ENCODE data around the gene NR6A1.

The NR6A1 gene

DNA sequence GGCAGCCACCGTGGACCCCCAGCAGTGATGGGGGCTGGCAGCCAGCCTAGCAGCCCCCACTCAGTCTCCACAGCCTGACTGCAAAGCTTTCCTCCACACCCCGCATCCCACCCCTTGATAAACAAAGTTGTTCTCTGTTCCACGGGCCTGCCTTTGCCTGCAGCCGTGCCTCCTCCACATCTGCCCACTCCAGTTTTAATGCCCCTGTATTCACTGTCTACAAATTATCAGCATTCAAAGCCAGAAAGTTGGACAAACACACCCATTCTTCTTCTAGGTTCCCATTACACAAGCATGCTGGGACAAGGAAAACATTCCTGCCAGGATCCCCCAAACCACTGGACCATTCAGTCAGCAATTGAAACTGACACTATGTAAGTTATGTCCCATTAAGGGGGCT, 240.9 kb downstream of the NR6A1 start:
- no peak overlapping the region for H3K4me3 ChIP-seq (ENCODE audit: low read depth, low read length)
- TF ChIP-seq CTCF (IDR thresholded peaks at IDR 0.05; ENCODE audit: low read depth, low read length): no peak

DNA sequence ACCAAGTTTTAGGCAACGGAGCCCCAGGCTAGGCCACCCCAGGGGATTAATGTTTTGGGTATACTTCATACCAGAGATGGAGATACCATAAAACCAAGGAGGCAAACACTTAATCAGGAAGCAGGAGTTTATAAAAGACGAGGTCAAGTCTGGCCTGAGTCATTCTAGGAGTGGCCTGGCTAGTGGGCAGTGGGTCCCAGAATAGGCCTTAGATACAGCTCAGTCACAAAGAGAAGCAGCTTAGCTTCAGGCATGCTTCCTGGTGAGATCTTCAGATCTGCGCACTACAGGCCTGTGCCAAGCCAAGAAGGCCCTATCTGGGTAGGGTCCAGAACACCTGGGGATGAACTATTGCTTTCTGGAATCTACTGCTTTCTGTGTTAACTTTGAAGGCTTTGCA, 243.3 kb downstream of the NR6A1 start:
- TF ChIP-seq CTCF (IDR thresholded peaks at IDR 0.05; ENCODE audit: low read depth, low read length): no peak
- no peak overlapping the region for H3K4me3 ChIP-seq (ENCODE audit: low read depth, low read length)

DNA sequence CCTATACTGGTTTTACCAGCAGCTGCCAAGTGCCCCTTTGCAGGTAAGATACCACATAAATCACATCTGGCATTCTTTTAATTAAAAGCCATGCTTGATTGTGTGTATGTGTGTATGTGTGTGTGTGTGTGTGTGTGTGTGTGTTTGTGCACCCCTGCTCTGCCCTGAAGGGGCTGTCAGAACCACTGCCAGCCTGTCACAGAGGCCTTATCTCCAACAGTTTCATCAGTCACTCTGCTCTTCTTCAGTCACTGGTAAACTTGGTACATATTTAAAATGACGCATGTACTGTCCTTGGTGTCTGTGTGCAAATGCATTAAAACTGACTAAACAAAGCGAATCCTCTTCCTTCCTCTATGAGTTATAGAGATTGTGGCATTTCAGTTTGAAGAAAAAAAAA, 244.9 kb downstream of the NR6A1 start:
- no peak for TF ChIP-seq CTCF (IDR thresholded peaks at IDR 0.05; ENCODE audit: low read depth, low read length)
- no peak overlapping the region for H3K4me3 ChIP-seq (ENCODE audit: low read depth, low read length)

DNA sequence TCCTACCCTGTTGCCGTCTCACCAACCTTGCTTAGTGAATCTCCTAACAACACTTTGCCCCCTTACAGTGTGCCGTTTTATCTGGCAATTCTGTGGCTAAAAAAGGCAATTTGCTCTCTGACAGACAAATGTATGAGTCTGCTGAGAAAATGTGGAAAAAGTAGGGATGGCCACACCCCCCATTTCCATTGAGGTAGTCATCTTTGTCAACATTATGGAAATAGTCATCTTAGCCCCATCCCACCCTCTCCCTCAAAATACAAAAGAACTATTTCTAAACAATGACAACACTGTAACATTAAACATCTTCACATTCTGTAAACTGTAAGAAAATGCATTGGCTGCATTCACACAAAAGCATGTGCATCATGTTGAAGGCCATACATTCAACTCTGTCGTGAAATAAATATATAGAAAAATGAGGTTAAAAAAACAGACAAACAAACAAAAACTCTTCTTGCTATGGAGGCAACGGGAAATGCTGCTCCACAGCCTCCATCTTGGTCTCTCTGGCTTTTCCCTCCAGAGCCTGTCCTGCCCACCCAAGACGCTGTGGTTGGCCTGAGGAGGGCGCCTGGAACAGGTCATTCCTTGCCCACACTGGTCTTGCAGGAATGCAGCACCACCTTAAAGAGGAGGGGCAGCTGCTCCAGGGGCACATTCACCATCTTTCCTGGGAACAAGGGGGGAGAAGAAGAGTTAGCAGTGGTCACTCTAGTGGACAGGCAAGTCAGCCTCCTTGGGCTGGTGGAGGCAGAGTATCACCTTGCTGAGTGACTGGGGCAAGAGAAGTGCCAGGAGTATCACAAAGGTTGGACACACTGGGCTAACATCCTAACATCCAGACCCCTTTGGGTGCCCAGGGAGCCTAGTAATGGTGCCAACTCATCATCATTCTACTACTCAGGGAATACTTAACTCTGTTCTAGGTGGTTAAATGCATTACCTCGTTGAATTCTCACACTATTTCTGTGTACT, 248.7 kb downstream of the NR6A1 start:
- TF ChIP-seq CTCF (IDR thresholded peaks at IDR 0.05; ENCODE audit: low read depth, low read length): no peak; the same call in 1 of the 2 replicates
- H3K4me3 ChIP-seq (ENCODE audit: low read depth, low read length): no peak overlapping the region

GRCh38 chr9:124521142-124521541, 250.0 kb downstream of the NR6A1 start:
- TF ChIP-seq CTCF (IDR thresholded peaks at IDR 0.05; ENCODE audit: low read depth, low read length): no peak
- H3K4me3 ChIP-seq (ENCODE audit: low read depth, low read length): no peak overlapping the region

- TF ChIP-seq CTCF (IDR thresholded peaks at IDR 0.05; ENCODE audit: low read depth, low read length): no peak
- no peak overlapping the region for H3K4me3 ChIP-seq (ENCODE audit: low read depth, low read length)
Observed at GRCh38 chr9:124520206-124520596, 250.9 kb downstream of the NR6A1 start.

DNA sequence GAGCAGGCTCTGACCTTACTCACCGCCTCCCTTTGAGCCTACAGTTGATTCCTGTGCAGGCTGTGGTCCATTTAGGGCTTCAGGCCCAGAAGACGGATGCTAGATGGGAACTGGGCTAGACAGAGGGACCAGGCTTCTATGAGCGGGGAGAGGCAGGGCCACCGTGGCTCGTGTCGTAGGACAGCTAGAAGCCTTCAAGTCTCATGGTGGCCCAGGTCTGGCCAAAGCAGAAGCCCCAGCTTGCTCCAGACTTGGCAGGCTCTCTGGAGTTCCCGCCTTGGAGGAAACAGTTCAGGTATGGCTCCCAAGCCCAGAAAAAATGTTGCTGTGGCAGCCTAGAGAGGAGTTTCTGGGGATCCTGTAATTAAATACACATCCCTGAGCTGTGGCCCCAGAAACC, 253.0 kb downstream of the NR6A1 start:
- no peak for TF ChIP-seq CTCF (IDR thresholded peaks at IDR 0.05; ENCODE audit: low read depth, low read length)
- H3K4me3 ChIP-seq (ENCODE audit: low read depth, low read length): no peak overlapping the region
